ENCODE measurements around the gene KBTBD2.
"Not testable (repeated sequence)": the region's sequence is repeated elsewhere in the genome, so short reads cannot be mapped to it uniquely, and the experiment has no call there.

Gene KBTBD2

DNA sequence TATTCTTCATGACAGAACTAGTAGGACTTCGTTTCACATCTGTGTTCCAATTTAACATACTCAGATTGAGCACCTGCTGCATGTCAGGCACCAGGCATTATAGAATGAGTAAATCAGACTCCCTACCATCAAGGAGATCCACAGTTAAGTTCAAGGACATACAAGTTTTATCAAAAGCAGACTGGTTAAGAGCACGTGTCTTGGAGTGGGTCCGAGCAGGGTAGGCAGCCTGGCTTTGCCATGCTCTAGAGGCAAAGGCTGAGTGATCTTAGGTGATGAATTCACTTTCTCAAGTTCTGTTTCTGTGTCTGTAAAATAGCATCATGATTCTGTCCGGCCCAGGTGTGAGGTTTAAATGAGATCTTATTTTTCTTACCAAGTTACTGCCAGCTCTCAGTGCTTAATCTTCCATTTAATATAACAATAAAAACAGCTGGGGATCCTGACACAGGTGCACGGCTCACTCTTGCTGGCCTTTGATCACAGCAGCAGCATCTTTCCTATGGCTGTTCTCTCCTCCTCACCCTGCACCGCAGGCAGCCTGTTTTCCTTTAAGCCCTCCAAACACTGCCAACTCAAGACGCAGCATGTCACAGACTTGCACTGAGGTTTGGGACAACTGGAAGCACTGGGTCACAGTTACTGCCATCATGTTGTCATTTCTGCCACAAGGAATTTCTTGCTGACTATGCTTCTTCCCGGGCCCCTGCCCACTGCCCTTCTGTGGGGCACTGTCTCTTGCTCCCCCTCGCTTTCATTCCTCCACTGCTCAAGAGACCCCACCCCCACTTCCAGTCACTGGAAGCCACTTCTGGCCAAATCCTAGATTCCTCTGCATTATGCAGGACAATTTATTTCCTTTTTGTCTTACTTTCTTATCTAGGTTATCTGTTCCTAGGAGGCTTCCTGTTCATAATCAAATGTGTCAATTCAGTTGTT, 35.5 kb downstream of the KBTBD2 start:
- DNase-seq (ENCODE audit: low read depth), result not testable (repeated sequence)

DNA sequence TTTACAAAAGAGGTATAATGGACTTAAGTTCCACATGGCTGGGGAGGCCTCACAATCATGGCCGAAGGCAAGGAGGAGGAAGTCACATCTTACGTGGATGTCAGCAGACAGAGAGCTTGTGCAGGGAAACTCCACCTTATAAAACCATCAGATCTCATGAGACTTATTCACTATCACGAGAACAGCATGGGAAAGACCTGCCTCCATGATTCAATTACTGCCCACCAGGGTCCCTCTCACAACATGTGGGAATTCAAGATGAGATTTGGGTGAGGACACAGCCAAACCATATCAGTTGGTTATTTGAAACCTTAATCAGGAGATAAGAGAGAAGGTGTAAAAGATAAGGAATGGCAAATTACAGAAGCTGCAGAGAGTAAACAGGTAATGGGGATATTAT, 40.9 kb downstream of the KBTBD2 start:
- not testable (repeated sequence) for DNase-seq (ENCODE audit: low read depth)

- not testable (repeated sequence) for DNase-seq (ENCODE audit: low read depth)
These were observed 42.9 kb downstream of the KBTBD2 start for GRCh38 chr7:32848655-32849054.

- peak; percentile 70 for DNase-seq (ENCODE audit: low read depth)
These were observed 44.8 kb downstream of the KBTBD2 start for GRCh38 chr7:32846630-32847225.

GRCh38 chr7:32844748-32845147, 46.8 kb downstream of the KBTBD2 start:
- not testable (repeated sequence) for DNase-seq (ENCODE audit: low read depth)

DNA sequence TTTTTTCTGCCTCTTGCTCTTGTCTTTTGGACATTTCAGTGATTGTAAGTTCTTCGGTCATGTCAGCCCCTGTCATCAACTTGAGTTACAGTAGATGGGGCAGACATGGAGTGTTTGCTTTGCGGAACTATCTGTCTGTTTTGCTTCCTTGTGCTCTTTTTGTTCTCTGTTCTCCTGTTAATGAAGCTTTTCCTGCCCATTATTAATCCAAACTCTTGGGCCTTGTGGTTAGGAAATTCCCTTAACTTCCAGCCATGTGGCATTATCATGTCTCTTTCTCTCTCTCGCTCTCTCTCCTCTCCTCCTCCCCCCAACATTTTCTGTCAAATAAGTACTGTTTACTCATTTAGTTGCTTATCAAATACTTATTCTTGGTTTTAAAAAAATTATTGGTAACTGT, 47.8 kb downstream of the KBTBD2 start:
- not testable (repeated sequence) for DNase-seq (ENCODE audit: low read depth)

GRCh38 chr7:32839846-32840245, 51.7 kb downstream of the KBTBD2 start:
- not testable (repeated sequence) for DNase-seq (ENCODE audit: low read depth)

GRCh38 chr7:32828996-32829752, 62.4 kb downstream of the KBTBD2 start:
- not testable (repeated sequence) for DNase-seq (ENCODE audit: low read depth)

Measured in fibroblast of gingiva (primary cell).